Stimulated activated CD8-positive, alpha-beta memory T cell treated with anti-CD3 and anti-CD28 coated beads, Interleukin-2, amount 100 ng/mL, for 48 hours (primary cell): ENCODE measurements around the gene CAPN14.

Experiments
- DNase-seq, 2 donors: peaks; one replicate each; pipeline ENCODE4 v3.0.0-alpha.2; 2020; ENCODE audit warnings: low read depth in 2 of 2

CAPN14 gene

DNA sequence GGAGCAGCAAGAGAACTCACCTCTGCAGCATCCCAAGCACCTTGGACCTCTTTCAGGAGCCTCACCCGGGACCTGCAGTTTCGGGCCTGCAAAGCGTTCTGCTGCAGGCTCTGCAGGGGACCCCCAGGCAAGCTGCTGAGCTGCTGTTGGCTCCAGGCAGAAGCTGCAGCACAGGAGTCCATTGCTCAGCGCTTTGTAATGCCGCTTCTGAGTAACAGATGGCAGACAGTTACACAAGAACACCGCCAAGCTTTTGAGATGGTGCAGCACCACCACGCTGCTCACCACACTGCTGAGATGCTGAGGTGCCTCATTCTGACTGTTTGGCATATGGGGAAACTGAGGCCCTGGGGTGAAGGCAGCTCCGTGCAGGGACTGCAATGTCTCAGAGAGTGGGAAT, 77.2 kb downstream of the CAPN14 start:
- DNase-seq: no peak

DNA sequence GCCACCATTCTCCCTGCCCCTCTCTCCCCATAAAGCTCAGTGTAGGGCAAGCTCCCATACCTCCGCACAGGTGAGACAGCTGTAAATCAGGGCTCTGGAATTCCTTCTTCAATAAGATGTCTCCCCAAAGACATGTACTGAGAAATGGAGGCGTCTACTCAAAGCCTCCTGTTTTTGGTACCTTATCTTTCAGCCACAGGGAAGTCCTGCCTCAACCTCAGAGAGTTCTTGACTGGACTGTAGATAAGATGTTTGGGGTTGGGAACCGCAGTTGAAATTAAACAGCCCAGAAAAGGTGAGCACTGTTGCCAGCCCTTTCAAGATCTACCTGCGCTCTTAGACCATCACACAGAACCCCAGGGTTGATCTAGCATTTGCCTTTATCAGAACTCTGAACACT, 77.6 kb downstream of the CAPN14 start:
- no peak for DNase-seq

DNA sequence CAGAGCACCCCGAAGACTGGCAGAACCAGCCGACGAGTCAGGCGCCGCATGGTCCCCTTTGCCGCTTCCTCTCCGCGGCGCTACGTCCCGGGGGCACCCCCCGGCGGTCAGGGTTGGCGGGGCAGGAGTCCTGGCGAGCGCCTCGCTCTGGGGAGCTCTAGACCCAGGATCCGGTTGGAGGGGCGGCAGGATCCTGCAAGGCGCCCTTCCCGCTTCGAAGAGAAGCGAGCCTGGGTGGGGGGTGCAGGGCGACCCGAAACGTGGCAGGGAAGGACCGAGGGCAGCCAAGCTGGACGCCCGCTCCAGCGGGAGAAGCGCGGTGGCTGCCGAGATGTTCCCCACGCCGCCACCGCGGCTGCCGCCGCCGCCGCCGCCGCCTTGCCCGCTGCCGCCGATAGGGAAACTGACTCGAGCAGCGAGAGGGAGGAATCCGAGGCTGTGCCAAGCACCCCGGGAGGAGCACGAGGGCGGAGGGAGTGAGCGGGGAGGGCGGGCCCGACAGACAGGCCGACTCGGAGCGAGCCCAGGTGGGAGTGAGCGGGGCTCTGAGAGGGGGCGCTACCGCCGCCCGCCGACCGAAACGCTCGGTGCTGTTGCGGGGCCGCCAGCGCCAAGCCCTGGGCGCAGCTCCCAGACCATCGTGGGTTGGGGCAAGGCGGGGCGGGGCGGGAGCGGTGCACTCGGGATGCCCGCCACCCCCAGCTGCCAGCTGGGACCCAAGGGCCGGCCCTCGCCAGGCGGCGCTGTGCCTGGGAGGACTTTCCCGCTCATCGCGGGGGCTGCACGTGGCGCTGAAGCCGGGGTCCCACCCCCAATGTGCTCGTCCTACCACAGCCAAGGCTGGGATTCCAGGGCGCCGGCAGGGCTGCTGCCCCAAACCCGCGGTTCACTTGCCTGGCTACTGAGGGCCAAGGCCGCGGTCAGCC, 79.0 kb downstream of the CAPN14 start, which contains the start of gene GALNT14:
TSS of gene GALNT14 (minus strand) at position 404 of the 926 bp plus-strand sequence. CDS start at position 50, 354 bp downstream.
- peak; percentile 33 for DNase-seq

DNA sequence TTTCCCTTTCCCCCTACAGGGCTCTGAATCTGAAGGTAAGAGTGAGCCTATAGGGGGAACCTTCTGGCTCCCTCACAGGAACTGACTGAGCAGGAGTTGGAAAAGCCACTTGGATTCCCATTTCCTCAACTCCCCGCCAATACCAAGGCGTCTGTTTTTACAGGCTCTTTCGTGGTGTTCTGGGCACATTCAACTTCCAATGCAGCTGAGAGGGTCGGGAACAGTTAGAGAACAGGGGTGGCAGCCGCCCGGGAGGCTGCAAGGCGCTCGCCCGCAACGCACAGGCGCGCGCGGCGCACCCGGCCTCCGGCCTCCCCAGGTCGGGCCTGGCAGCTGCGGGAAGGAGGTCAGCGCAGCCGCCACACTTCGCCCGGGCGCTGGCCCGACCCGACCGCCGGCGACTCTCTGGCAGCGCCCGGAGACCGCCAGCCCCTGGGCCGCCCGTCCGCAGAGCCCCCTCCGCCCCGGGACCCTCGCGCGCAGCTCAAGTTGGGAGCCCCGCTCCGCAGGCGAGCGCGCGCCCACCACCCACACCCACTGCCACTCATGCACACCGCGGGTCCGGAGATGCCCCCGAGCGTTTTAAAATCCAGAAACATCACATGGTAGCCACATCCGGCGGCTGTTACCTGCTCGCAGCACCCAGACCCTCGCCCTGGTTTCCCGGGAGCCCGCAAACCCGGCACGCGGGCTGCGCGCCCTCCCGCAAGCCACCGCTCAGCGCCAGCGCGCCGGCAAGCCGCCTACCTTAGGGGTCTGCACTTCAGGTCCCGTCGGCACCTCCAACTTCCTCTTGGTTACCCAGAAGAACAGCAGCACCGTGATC, 79.9 kb downstream of the CAPN14 start:
- DNase-seq: no peak

DNA sequence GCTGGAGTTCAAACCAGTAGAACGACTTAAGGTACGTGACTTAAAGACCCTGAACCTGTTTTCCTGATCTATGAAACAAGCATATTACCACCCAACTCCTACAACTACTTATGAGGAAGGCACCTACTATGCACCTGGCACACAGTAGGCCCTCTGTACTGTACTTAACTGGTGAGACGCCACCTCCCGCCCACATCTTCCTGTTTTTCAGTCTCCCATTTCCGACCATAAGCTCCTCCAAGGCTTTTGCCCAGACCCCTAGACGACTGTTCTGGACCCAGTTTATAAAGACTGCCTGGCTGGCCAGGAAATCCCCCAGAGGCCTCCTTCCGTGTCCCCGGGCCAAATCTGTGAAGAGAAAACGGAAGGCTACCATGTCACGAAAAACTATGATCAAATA, 80.6 kb downstream of the CAPN14 start:
- no peak for DNase-seq

DNA sequence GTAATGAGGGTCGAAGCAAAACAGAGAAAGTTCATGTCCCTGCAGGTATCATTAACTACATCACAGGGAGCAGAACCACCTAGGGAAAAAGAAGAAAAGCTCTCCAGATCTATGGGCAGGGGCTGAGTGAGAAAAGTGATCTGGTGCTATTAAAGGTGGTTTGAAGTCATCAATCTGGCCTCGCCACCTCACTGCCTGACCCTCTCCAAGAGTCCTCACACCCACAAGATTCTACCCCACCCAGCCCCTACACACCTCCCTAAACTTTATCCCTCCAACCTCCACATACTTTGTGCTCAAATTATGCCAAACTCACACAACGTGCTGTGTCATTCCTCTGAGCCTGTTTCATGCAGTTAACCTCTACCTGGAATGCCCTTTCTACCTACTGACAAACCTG, 81.3 kb downstream of the CAPN14 start:
- DNase-seq: no peak

DNA sequence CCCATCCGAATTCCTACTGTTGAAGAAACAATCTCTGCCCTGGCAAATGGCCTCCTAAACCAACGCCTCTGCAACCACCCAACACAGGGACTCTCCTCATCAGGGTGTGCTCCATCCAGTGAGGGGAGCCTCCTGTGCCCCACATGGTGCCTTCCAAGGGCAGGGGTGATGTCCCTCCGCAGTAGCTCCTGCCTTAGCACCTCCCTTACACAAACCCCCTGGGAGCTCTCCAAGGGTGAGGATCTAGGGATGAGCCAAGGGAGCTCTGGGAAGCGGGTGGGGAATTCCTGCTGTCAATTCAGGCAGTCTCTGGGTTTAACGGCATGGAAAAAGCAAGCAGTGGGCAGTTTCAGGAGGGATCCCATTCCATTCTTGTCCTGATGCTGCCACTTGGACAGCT, 82.8 kb downstream of the CAPN14 start:
- no peak for DNase-seq

DNA sequence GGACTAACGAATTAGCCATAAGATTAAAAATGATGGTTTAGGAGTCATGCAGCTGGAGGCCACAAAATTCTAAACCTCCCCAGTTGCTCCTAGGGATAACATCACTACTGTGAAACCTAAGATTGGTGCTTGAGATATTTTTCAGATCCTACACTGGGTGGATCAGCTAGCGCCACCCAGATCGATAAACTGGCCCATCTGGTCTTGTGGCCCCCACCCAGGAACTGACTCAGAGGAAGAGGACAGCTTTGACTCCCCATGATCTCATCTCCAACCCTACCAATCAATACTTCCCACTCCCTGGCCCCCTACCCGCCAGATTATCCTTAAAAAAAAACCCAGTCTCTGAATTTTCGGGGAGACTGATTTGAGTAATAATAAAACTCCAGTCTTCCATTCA, 84.5 kb downstream of the CAPN14 start:
- DNase-seq: no peak

DNA sequence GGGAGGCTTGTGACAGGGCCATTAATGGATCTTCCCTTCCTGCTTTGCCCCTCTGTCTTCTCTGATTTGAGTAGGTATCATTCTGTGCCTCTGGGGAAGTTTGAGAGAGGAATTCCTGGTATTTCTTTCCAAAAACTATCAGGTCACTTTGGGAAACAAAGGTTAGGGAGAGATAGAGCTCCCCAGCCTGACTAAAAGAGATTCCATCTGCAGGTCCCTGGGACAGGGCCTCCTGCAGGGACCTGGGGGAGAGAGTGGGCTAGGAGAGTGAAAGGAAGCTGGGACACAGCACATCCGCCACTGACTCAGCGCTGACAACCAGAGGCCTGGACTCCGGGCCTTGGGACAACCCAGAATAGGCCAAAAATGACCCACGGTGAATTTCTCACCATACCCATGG, 85.4 kb downstream of the CAPN14 start:
- DNase-seq: no peak

DNA sequence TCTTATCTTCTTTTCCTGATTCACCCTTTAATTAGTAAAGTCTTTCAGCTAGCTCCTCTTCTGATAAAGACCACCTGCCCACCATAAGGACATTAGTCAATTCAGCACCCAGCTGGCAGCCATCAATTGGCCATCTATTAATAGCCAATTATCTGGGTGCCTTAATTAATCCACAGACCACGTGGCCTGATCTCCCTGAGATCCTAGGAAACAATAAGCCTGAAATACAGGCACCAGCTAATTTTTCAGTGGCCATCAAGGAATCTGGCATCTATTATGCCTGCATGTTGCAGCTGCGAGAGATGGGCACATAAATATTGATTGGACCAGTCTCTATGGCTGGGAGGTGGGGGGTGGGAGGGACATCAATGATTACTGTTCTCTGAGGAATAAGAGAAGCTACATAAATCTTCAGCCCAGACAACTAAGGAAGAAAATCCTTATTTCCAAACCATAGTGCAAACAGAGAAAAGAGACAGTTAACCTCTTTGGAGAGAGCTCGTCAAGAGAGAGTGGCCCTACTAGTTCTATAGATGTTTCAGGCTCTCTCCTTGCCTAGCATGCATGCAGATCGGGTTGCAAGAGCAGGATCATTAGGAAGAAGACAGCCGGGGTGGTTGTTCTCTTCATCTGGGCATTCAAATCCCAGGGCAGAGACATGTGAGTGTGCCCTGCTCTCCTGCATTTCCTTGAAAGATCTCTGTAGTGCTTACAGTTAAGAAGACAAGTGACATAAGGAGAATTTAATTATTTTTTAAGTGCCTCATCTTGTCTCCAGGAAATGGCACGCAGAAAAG, 87.7 kb downstream of the CAPN14 start:
- DNase-seq: no peak

DNA sequence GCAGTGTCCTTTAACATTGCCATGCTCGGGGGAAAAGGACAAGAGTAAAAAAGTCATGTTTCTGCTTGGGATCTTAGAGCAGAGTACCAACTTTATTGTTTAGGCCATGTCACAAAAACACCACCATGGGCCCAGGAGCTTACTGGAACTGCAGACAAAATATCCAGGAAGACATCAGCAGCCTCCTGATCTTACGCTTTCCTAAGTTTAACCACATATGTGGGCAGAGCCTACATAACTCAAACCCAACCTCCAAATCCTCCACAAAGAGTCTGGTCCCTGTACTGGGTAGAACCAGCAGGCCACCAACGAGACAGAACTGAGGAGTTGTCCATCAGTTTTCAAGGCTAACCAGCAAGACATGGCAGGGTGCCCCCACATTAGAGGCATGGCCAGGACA, 89.4 kb downstream of the CAPN14 start:
- no peak for DNase-seq

DNA sequence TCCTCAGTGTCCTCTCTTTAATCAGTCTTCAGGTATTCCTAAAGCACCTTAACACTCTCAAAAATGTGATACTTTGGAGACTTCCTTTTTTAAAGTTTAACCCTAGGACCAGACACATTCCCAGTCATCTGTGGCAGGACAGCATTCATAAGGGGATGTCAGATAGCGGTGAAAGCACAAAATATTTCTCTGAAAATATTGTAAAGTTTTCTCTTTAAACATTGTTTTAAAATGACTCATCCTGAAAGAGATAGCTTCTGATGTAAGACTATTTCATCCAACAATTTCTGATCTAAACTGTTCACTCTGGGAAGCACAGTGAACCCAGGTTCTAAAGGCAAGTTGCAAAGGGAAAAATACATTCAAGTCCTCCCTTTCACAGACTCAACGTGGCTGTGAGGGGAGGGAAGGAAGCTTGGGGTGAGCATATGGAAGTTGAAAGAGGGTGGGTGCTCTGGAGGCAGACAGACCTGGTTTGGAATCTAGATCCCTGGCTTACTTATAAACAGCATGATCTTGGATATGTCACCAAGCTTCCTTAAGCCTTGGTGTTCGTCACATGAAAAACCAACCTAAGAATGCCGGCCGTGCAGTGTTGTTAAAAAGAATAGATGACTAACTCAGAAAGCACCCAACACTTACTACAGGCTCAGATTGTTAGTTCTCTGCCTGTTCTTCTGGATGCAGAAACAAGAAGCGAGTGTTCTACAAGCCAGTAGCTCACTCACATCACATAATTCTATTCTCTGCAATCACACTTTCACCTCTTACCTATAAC, 91.2 kb downstream of the CAPN14 start:
- DNase-seq: no peak

DNA sequence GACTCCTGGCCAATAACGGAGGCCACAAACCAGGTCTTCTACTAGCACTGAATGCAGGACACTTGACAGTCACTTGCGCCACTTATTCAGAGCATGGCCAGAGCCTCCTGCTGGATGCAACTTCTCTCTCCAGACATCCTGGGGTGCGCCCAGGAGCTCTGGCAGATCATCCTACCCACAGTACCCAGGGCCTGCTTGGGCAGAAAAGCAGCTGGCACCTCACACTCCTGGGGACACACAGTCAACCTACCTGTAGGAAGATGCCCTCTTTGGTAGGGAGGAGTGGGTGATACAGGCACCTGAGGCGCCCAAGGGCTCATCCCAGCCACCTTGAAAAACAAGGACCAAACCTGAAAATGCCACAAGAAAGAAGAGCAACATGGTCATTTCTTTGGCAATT, 92.4 kb downstream of the CAPN14 start:
- no peak for DNase-seq
